ENCODE results near the gene CIB4.
"Not testable (repeated sequence)": the region's sequence is repeated elsewhere in the genome, so short reads cannot be mapped to it uniquely, and the experiment has no call there.

Gene CIB4

DNA sequence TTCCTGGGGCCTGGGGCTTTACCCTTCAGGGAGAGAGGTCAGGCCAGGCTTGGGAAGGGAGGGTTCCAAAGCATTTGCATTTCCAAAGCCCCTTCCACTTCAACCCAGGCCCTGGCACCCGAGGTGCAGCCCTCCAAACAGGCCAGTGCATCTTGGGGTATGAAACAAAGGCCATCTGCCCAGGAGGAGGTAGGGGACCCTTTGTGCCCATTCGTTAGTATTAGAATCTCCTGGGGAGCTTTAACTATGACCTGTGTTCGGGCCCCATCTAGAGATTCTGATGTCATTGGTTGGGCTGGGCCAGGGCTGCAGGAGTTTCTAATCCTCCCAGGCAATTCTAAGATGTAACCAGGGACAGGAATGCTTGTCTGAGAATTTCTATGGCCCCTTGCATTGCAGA lies 73.6 kb downstream of the CIB4 start:
- peaks cover 69% of the 10 kb centered on the region for H3K27me3 Mint-ChIP-seq (ENCODE audit: low read depth)
- H3K27ac Mint-ChIP-seq, result no peak overlapping the region
- TF ChIP-seq, protein P1, sequence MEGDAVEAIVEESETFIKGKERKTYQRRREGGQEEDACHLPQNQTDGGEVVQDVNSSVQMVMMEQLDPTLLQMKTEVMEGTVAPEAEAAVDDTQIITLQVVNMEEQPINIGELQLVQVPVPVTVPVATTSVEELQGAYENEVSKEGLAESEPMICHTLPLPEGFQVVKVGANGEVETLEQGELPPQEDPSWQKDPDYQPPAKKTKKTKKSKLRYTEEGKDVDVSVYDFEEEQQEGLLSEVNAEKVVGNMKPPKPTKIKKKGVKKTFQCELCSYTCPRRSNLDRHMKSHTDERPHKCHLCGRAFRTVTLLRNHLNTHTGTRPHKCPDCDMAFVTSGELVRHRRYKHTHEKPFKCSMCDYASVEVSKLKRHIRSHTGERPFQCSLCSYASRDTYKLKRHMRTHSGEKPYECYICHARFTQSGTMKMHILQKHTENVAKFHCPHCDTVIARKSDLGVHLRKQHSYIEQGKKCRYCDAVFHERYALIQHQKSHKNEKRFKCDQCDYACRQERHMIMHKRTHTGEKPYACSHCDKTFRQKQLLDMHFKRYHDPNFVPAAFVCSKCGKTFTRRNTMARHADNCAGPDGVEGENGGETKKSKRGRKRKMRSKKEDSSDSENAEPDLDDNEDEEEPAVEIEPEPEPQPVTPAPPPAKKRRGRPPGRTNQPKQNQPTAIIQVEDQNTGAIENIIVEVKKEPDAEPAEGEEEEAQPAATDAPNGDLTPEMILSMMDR (IDR thresholded peaks at IDR 0.05; ENCODE audit: unreplicated experiment in 3 of 3), result no peak
- no peak overlapping the region for H3K4me3 Mint-ChIP-seq
- no peaks in the 10 kb centered on the region for H3K36me3 Mint-ChIP-seq (ENCODE audit: low read depth)
- H3K9me3 Mint-ChIP-seq, result no peaks in the 10 kb centered on the region
- H3K4me1 Mint-ChIP-seq, result peaks cover 4% of the 10 kb centered on the region

DNA sequence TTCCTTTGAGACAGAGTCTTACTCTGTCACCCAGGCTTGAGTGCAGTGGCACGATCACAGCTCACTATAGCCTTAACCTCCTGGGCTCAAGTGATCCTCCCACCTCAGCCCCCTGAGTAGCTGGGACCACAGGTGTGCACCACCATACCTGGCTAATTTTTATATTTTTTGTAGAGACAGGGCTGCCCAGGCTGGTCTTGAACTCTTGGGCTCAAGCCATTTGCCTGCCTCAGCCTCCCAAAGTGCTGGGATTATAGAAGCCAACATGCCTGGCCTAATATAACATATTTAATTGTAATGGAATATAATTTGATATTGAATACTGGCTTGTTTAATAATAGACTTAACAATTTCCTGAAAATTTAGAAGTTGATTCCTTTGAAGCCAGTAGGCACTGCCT lies 74.4 kb downstream of the CIB4 start:
- H3K9me3 Mint-ChIP-seq; H3K4me1 Mint-ChIP-seq; H3K36me3 Mint-ChIP-seq (ENCODE audit: low read depth); H3K27ac Mint-ChIP-seq; H3K4me3 Mint-ChIP-seq: not testable (repeated sequence)
- H3K27me3 Mint-ChIP-seq (ENCODE audit: low read depth), result peaks cover 63% of the 10 kb centered on the region

DNA sequence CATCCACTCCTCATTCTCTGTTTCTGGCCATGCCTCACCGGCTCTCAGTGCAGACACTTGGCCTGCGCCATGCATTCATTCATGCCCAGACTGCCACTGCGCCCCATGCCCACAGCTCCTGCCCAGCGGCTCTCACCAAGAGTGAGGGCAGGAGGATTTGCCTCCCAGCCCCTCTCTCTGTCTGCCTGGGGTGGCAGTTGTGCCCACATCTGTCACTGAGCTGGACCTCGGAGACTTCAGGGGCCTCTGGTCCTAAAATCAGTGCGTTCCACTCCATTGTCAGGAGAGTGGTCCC lies 75.1 kb downstream of the CIB4 start:
- Mint-ChIP-seq H3K4me3 (no peak overlapping the region), H3K4me1 (peaks cover 4% of the 10 kb centered on the region), H3K27me3 (ENCODE audit: low read depth) (peaks cover 61% of the 10 kb centered on the region), H3K9me3 (no peaks in the 10 kb centered on the region), H3K27ac (no peak overlapping the region), H3K36me3 (ENCODE audit: low read depth) (no peaks in the 10 kb centered on the region)
- TF ChIP-seq, protein P1 (IDR thresholded peaks at IDR 0.05; ENCODE audit: unreplicated experiment in 3 of 3), result no peak

DNA sequence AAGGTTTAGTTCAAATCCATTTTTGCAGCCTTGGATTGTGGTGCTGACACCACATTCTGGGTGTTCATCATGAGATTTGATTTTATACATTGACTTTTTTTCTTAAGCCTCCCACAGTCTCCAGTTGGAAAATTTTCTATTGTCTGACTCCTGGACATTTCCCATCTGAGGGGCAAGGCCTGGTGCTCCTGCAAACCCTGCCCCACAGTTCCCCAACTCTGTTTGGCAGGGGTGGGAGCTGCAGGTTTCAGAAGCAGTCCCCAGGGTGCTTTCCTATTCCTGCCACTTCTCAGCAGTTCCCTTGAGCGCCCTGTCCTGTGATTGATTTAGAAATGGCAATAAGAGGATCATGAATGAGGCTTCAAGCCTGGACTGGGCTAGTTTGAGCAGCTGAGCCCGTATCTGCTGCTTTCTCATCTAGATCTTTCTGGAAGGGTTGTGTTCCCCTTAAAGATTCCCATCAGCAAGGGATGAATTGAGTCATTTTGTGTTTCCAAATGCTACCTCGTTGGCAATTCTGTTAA lies 77.0 kb downstream of the CIB4 start:
- TF ChIP-seq, protein P1 (IDR thresholded peaks at IDR 0.05; ENCODE audit: unreplicated experiment in 3 of 3), result no peak
- H3K27me3 Mint-ChIP-seq (ENCODE audit: low read depth), result peaks cover 60% of the 10 kb centered on the region
- H3K4me1 Mint-ChIP-seq, result peaks cover 4% of the 10 kb centered on the region
- H3K27ac Mint-ChIP-seq, result no peak overlapping the region
- no peak overlapping the region for H3K4me3 Mint-ChIP-seq
- H3K36me3 Mint-ChIP-seq (ENCODE audit: low read depth), result no peaks in the 10 kb centered on the region
- H3K9me3 Mint-ChIP-seq, result no peaks in the 10 kb centered on the region

DNA sequence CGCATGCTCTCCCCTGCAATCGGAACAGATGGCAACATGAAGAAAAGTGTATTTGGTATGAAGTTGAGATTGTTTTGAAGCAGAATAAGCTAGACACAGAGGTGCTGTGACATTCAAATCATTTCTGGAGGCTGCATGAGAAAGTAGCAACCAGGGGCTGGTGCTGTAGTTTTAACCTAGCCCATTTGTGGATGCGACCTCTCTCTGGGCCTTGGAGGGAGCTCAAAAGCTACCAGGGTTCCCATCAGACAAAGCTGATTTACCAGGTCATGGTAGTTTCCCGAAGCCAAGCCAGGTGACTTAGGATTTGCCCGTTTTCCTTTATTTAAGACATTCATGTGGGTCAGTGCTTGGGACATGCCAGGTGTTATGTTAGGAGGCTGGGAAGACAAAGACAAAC lies 77.5 kb downstream of the CIB4 start:
- H3K9me3 Mint-ChIP-seq, result no peaks in the 10 kb centered on the region
- H3K27me3 Mint-ChIP-seq (ENCODE audit: low read depth), result peaks cover 60% of the 10 kb centered on the region
- H3K36me3 Mint-ChIP-seq (ENCODE audit: low read depth), result no peaks in the 10 kb centered on the region
- TF ChIP-seq, protein P1 (IDR thresholded peaks at IDR 0.05; ENCODE audit: unreplicated experiment in 3 of 3), result no peak
- H3K4me1 Mint-ChIP-seq, result peaks cover 4% of the 10 kb centered on the region
- no peak overlapping the region for H3K27ac Mint-ChIP-seq
- H3K4me3 Mint-ChIP-seq, result no peak overlapping the region

DNA sequence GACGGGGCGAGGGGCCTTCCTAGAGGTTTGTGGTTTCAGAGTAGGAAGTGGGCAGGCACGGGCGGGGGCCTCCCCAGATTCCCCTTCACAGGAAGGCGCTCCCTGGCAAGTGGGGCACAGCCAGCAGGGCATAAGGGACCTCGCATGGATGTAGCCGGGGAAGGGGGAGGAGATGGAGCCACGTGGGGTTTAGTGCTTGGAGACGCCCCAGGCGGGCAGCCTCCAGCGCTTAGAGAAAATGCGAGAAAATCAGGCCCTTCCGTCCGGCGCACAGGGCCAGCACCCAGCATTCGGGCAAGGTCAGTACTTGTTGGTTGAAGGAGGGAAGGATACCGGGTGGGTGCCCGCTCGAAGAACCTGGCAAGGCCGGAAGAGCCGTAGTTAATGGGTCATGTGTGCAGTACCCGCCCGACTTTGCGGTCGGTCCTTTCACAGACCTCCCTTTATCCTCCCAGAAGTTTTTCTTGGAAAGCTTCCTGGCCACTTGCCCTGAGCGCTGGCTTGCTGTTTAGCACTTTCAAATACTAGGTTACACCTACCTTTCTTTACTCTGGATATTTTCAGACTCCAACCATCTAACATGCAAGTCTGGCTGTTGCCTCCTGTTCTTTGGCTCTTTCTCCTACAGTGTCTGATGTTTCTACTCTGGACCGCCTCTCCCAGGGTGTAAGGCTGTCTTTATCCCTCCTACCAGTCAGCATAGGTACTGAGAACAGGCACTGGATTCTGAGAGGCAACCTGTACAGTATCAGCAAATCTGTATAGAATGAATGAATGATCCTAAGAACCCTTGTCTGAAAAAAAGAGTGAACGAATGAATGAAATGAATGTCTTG lies 78.1 kb downstream of the CIB4 start:
- H3K27me3 Mint-ChIP-seq (ENCODE audit: low read depth), result peaks cover 60% of the 10 kb centered on the region
- H3K27ac Mint-ChIP-seq, result no peak overlapping the region
- peaks cover 4% of the 10 kb centered on the region for H3K4me1 Mint-ChIP-seq
- H3K36me3 Mint-ChIP-seq (ENCODE audit: low read depth), result no peaks in the 10 kb centered on the region
- TF ChIP-seq, protein P1 (IDR thresholded peaks at IDR 0.05; ENCODE audit: unreplicated experiment in 3 of 3), result no peak
- no peaks in the 10 kb centered on the region for H3K9me3 Mint-ChIP-seq
- H3K4me3 Mint-ChIP-seq, result no peak overlapping the region
